A549 (cell line): ENCODE results near the gene MRPS15. TPM values are rescaled to one million over a fixed set of nuclear protein-coding genes. Genes with fewer than 3 reads are reported as not detected.

ENCODE experiments used
- ATAC-seq, 2 experiments: fragments of 200-7000 bp in 1 of 2; fragments of >200 bp in 1 of 2; cut with Nextera tagmentation in 1 of 2; cut with Tn5 transposase in 1 of 2; 3 replicates each; pipeline versions ENCODE4 v1.8.0 to v1.9.1; 2018 to 2020; ENCODE audit warnings: mild to moderate bottlenecking in 1 of 2, moderate library complexity in 1 of 2
- CTCF ChIA-PET: fragments of 300-600 bp; sonication (Branson Sonifier 250); formaldehyde crosslinking; extraction: SDS; loops from one replicate; lab custom pipeline; 2021; ENCODE audit warnings: antibody characterized with exemption, inconsistent platforms; lab: Yijun Ruan, JAX
- POLR2A ChIA-PET: fragments of 350-600 bp; formaldehyde crosslinking; extraction: SDS; loops from one replicate; lab custom pipeline; 2021; ENCODE audit warnings: antibody characterized with exemption, inconsistent platforms; lab: Yijun Ruan, JAX
- DNase-seq, 2 experiments: peaks; one replicate each; pipeline versions ENCODE4 v3.0.0 to v3.0.0-alpha.2; 2011 to 2016; ENCODE audit warnings: low read depth in 1 of 2, low spot score in 1 of 2
- FAIRE-seq: peaks from 2 replicates; lab custom pipeline; 2011; peaks lifted over from hg19 to GRCh38; lab: Jason Lieb, UNC
- H3K27ac ChIP-seq, 2 experiments: fragments of >200 bp; sonication (Bioruptor Twin); formaldehyde crosslinking; 3 replicates each; pipeline ENCODE4 v1.5.1; 2016 to 2017
- H3K4me1 ChIP-seq: fragments of >200 bp; sonication (Bioruptor Twin); formaldehyde crosslinking; 3 replicates; pipeline ENCODE4 v1.6.1; 2016
- H3K4me2 ChIP-seq: fragments of >200 bp; sonication (Bioruptor Twin); formaldehyde crosslinking; 3 replicates; pipeline ENCODE4 v1.6.1; 2016
- H3K4me3 ChIP-seq: fragments of >200 bp; sonication (Bioruptor Twin); formaldehyde crosslinking; 3 replicates; pipeline ENCODE4 v1.5.1; 2016
- H3K9me3 ChIP-seq: fragments of >200 bp; sonication (Bioruptor Twin); formaldehyde crosslinking; 3 replicates; pipeline ENCODE4 v1.6.1; 2016
- BCL3 ChIP-seq: fragments of >200 bp; sonication (Bioruptor Twin); formaldehyde crosslinking; IDR thresholded peaks from 3 replicates; pipeline ENCODE4 v1.6.1; 2016
- CBX2 ChIP-seq: fragments of 200-600 bp; sonication (generic); IDR thresholded peaks from 2 replicates; pipeline ENCODE4 v1.6.1; 2016; ENCODE audit warnings: low read depth, mild to moderate bottlenecking, borderline replicate concordance
- CHD2 ChIP-seq: fragments of 150-350 bp; IDR thresholded peaks from 2 replicates; pipeline ENCODE4 v1.6.1; 2014; ENCODE audit warnings: low read length; ENCODE audit not compliant: partially characterized antibody
- CHD4 ChIP-seq: fragments of 200-600 bp; sonication (generic); IDR thresholded peaks from 2 replicates; pipeline ENCODE4 v1.6.1; 2016; ENCODE audit warnings: antibody characterized with exemption, mild to moderate bottlenecking, borderline replicate concordance
- E2F6 ChIP-seq: IDR thresholded peaks from 2 replicates; pipeline ENCODE4 v1.6.1; 2012; ENCODE audit warnings: low read depth, borderline replicate concordance
- EHMT2 ChIP-seq: fragments of 200-600 bp; sonication (generic); IDR thresholded peaks from 2 replicates; pipeline ENCODE4 v1.6.1; 2016; ENCODE audit warnings: antibody characterized with exemption, low read depth, mild to moderate bottlenecking, moderate library complexity
- ELK1 ChIP-seq: fragments of 150-350 bp; IDR thresholded peaks from 2 replicates; pipeline ENCODE4 v1.6.1; 2014; ENCODE audit warnings: low read depth, mild to moderate bottlenecking, low read length
- FOSL2 ChIP-seq, 2 experiments: fragments of 450-650 bp in 1 of 2; fragments of >200 bp in 1 of 2; sonication (Bioruptor Twin) in 1 of 2; formaldehyde crosslinking; IDR thresholded peaks; 2 replicates each; pipeline versions ENCODE4 v1.5.0 to v1.6.1; 2016 to 2020; ENCODE audit warnings: mild to moderate bottlenecking in 1 of 2, moderate library complexity in 1 of 2
- GATA3 ChIP-seq: IDR thresholded peaks from 2 replicates; pipeline ENCODE4 v1.6.1; 2012; ENCODE audit warnings: borderline replicate concordance
- HDAC2 ChIP-seq: fragments of 200-600 bp; sonication (generic); IDR thresholded peaks from 2 replicates; pipeline ENCODE4 v1.6.1; 2016
- HEYL ChIP-seq: fragments of 250-450 bp; sonication (Bioruptor Pico); IDR thresholded peaks from 2 replicates; pipeline ENCODE4 v1.8.0; 2021; ENCODE audit warnings: mild to moderate bottlenecking, moderate library complexity
- KDM1A ChIP-seq: fragments of 200-600 bp; sonication (generic); IDR thresholded peaks from 2 replicates; pipeline ENCODE4 v1.6.1; 2016; ENCODE audit warnings: low read depth, mild to moderate bottlenecking
- MYC ChIP-seq: IDR thresholded peaks from 2 replicates; pipeline ENCODE4 v1.6.1; 2012; ENCODE audit warnings: mild to moderate bottlenecking, inconsistent platforms, low read length, improper control_type of control experiment, borderline replicate concordance
- NFE2L2 ChIP-seq: fragments of 150-350 bp; conservative IDR thresholded peaks from 2 replicates; pipeline ENCODE4 v1.6.1; 2014; ENCODE audit warnings: low read length
- PBX3 ChIP-seq: IDR thresholded peaks from 2 replicates; pipeline ENCODE4 v1.6.1; 2012
- PHF8 ChIP-seq: fragments of 200-600 bp; sonication (generic); IDR thresholded peaks from 2 replicates; pipeline ENCODE4 v1.6.1; 2016; ENCODE audit warnings: low read depth, mild to moderate bottlenecking, antibody characterized with exemption, moderate library complexity, borderline replicate concordance
- RFX5 ChIP-seq: fragments of 450-650 bp; IDR thresholded peaks from 2 replicates; pipeline ENCODE4 v1.7.1; 2014; ENCODE audit warnings: antibody characterized with exemption, mild to moderate bottlenecking, moderate library complexity
- SREBF2 ChIP-seq: fragments of 450-650 bp; IDR thresholded peaks from 2 replicates; pipeline ENCODE4 v1.6.1; 2014; ENCODE audit warnings: mild to moderate bottlenecking, moderate library complexity
- ZFP36 ChIP-seq: fragments of 450-650 bp; IDR thresholded peaks from 2 replicates; pipeline ENCODE4 v1.6.1; 2014; ENCODE audit warnings: borderline replicate concordance; ENCODE audit not compliant: partially characterized antibody
- ZSCAN20 ChIP-seq: fragments of 250-450 bp; sonication (Bioruptor Pico); IDR thresholded peaks from 2 replicates; pipeline ENCODE4 v1.8.0; 2022; ENCODE audit warnings: mild to moderate bottlenecking, moderate library complexity
- whole genome bisulfite sequencing: methylation state at CpG from one replicate; pipeline ENCODE4 v1.1.6; 2017; ENCODE audit errors: missing lambda C conversion rate; 5-methylcytosine and 5-hydroxymethylcytosine counted together
- polyA plus RNA-seq, 4 experiments: library from polyadenylated mRNA; depleted of rRNA in 3 of 4; stranded (reverse); fragments of >200 nt; fragmentation: RNase III in 1 of 4; extraction: RNeasy Plus Mini Kit Qiagen cat#74134 plus additional on column Dnase treatment in 1 of 4; gene quantifications; 2 replicates in 3 of 4; 3 replicates in 1 of 4; pipeline ENCODE4 v1.2.3, GENCODE V29; 2011 to 2017

Gene MRPS15
- polyA plus RNA-seq, 2 of the 4 experiments (the other 2 are of a cell fraction): 74.7 to 79.7 TPM

GRCh38 chr1:36453051-36453450 is 11.1 kb downstream of the MRPS15 start:
- Histone ChIP-seq H3K27ac (no peak overlapping the region), H3K4me2 (no peak overlapping the region), H3K4me1 (peaks cover 3% of the 10 kb centered on the region; the same call in 1 of the 3 replicates), H3K4me3 (no peak overlapping the region), H3K9me3 (no peaks in the 10 kb centered on the region)
- POLR2A ChIA-PET: interaction anchor here (2.7 kb wide), 1 partner anchor 11 kb away, joined by 9 read pairs; the partner anchor contains the start of gene MRPS15
- TF ChIP-seq EHMT2: no peak
- TF ChIP-seq KDM1A: no peak
- TF ChIP-seq HDAC2: no peak
- TF ChIP-seq NFE2L2: no peak
- no peak for TF ChIP-seq MYC
- TF ChIP-seq CBX2: no peak
- no peak for TF ChIP-seq BCL3
- TF ChIP-seq HEYL: no peak
- TF ChIP-seq RFX5: no peak
- no peak for TF ChIP-seq CHD2
- no peak for TF ChIP-seq ZFP36
- no peak for TF ChIP-seq GATA3
- TF ChIP-seq SREBF2: no peak
- no peak for TF ChIP-seq ZSCAN20
- no peak for TF ChIP-seq FOSL2 (IDR thresholded peaks at IDR 0.05)
- no peak for TF ChIP-seq FOSL2 (CRISPR knock-in tag; IDR thresholded peaks at IDR 0.05)
- TF ChIP-seq PHF8: no peak
- FAIRE-seq (no peak), ATAC-seq (no peak), DNase-seq (no peak)
- CTCF ChIA-PET: no interaction called here
- WGBS: 92% methylated on average over 3 of the region's 3 CpGs

- FAIRE-seq (no peak), ATAC-seq (no peak), DNase-seq (no peak)
- Histone ChIP-seq H3K9me3 (no peaks in the 10 kb centered on the region), H3K4me3 (peak overlapping the region; percentile 53), H3K4me2 (peak overlapping the region; percentile 92), H3K4me1 (peaks cover 3% of the 10 kb centered on the region; the same call in 1 of the 3 replicates), H3K27ac (peak overlapping the region; percentile 87 to 91)
- POLR2A ChIA-PET: interaction anchor here (0.9 to 1.5 kb wide), 7 partner anchors 9 to 64 kb away, joined by 3 to 16 read pairs (median 5); partner anchors contain the start of gene MRPS15
- TF ChIP-seq E2F6 (no peak), PBX3 (no peak), CHD4 (no peak), ELK1 (no peak)
- CTCF ChIA-PET: interaction anchor here (0.7 to 2.9 kb wide), 5 partner anchors 9 to 301 kb away, joined by 3 to 13 read pairs (median 3); partner anchors contain the start of gene TRAPPC3
- 59% methylated on average over 17 of the region's 18 CpGs for WGBS
Measured at GRCh38 chr1:36450919-36451305, 13.3 kb downstream of the MRPS15 start.
